ENCODE results near the gene DLAT. TPM values are rescaled to one million over a fixed set of nuclear protein-coding genes. Genes with fewer than 3 reads are reported as not detected.
"Not testable (repeated sequence)": the region's sequence is repeated elsewhere in the genome, so short reads cannot be mapped to it uniquely, and the experiment has no call there.

Gene DLAT
- polyA plus RNA-seq (ENCODE audit: insufficient read length in 3 of 3) = 10 to 100 TPM; 51.7 to 57.5 (median 52.8) TPM

- peak; percentile 79 to 86 (median 81) for DNase-seq (ENCODE audit: low read depth in 3 of 3, low spot score in 2 of 3)
Observed at GRCh38 chr11:112024773-112025678, at the start of gene DLAT. Gene DLAT, plus strand, starts transcription at chr11:112025408. Its CDS starts 65 bp downstream, at chr11:112025473.

- DNase-seq (ENCODE audit: low read depth in 3 of 3, low spot score in 2 of 3) = no peak
Observed at GRCh38 chr11:111976119-111976766, 49.0 kb upstream of the DLAT start.

- DNase-seq (ENCODE audit: low read depth in 3 of 3, low spot score in 2 of 3) = no peak
Observed at GRCh38 chr11:111976767-111977145, 48.5 kb upstream of the DLAT start.

- no peak for DNase-seq (ENCODE audit: low read depth in 3 of 3, low spot score in 2 of 3)
Observed at GRCh38 chr11:111977146-111978027, 47.8 kb upstream of the DLAT start.

- peak in 1 of 3 donors; percentile 55 for DNase-seq (ENCODE audit: low read depth in 3 of 3, low spot score in 2 of 3)
Observed at GRCh38 chr11:111978028-111978771, 47.0 kb upstream of the DLAT start.

- no peak for DNase-seq (ENCODE audit: low read depth in 3 of 3, low spot score in 2 of 3)
Observed at GRCh38 chr11:111980062-111980461, 45.1 kb upstream of the DLAT start.

- no peak for DNase-seq (ENCODE audit: low read depth in 3 of 3, low spot score in 2 of 3)
Observed at GRCh38 chr11:111981270-111981669, 43.9 kb upstream of the DLAT start.

- DNase-seq (ENCODE audit: low read depth in 3 of 3, low spot score in 2 of 3) = peak in 1 of 3 donors; percentile 55
Observed at GRCh38 chr11:111982019-111982464, 43.2 kb upstream of the DLAT start.

- DNase-seq (ENCODE audit: low read depth in 3 of 3, low spot score in 2 of 3) = no peak
Observed at GRCh38 chr11:111982541-111983186, 42.5 kb upstream of the DLAT start.

- DNase-seq (ENCODE audit: low read depth in 3 of 3, low spot score in 2 of 3) = no peak
Observed at GRCh38 chr11:111983187-111983986, 41.8 kb upstream of the DLAT start.

- no peak for DNase-seq (ENCODE audit: low read depth in 3 of 3, low spot score in 2 of 3)
Observed at GRCh38 chr11:111986589-111986988, 38.6 kb upstream of the DLAT start.

- DNase-seq (ENCODE audit: low read depth in 3 of 3, low spot score in 2 of 3) = no peak
Observed at GRCh38 chr11:111990381-111990780, 34.8 kb upstream of the DLAT start.

GRCh38 chr11:111992206-111992855 is 32.9 kb upstream of the DLAT start:
- DNase-seq (ENCODE audit: low read depth in 3 of 3, low spot score in 2 of 3) = no peak

- DNase-seq (ENCODE audit: low read depth in 3 of 3, low spot score in 2 of 3) = no peak
Observed at GRCh38 chr11:111996129-111996528, 29.1 kb upstream of the DLAT start.

- not testable (repeated sequence) for DNase-seq (ENCODE audit: low read depth in 3 of 3, low spot score in 2 of 3)
Observed at GRCh38 chr11:111996669-111997068, 28.5 kb upstream of the DLAT start.

- no peak for DNase-seq (ENCODE audit: low read depth in 3 of 3, low spot score in 2 of 3)
Observed at GRCh38 chr11:111999111-111999510, 26.1 kb upstream of the DLAT start.

GRCh38 chr11:112000703-112001102 is 24.5 kb upstream of the DLAT start:
- DNase-seq (ENCODE audit: low read depth in 3 of 3, low spot score in 2 of 3) = no peak

Data from right renal cortex interstitium (tissue), 3 donors.